D341Med (cell line): ENCODE results near the gene ZBTB34.

Source experiments
- DNase-seq: peaks from one replicate; pipeline ENCODE4 v3.0.0; 2012; ENCODE audit warnings: low spot score

ZBTB34 gene

DNA sequence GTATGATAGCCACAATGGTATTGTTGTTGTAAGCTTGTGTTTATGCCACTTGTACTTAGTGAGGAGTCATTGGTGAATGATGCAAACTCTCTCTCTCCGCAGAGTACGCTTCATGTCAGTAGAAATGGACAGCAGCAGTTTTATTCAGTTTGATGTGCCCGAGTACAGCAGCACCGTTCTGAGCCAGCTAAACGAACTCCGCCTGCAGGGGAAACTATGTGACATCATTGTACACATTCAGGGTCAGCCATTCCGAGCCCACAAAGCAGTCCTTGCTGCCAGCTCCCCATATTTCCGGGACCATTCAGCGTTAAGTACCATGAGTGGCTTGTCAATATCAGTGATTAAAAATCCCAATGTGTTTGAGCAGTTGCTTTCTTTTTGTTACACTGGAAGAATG lies 18.8 kb downstream of the ZBTB34 start:
- DNase-seq, result no peak

- DNase-seq, result no peak
These were observed 19.9 kb downstream of the ZBTB34 start for GRCh38 chr9:126880226-126880946.

DNA sequence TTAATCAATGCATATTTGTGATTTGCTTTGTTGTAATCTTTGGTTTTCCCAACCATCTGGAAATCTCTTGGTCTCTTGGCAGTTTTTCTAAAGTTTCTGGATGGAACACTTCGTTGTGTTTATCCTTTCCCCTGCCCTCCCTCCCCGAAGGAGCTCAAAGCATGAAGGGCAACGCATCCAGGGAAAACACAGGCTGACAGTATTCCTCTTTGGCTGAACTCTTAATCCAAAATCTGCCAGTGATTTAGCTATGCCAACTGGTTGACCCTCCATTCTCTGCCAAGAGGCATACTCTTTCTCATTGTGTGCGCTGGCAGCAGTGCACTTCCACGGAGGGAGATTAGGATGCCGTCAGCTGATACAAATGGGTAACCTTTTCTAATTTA lies 20.5 kb downstream of the ZBTB34 start:
- no peak for DNase-seq

GRCh38 chr9:126882746-126883145 lies 22.3 kb downstream of the ZBTB34 start:
- DNase-seq, result peak; percentile 68

GRCh38 chr9:126883636-126884035 lies 23.2 kb downstream of the ZBTB34 start:
- peak; percentile 79 for DNase-seq

- no peak for DNase-seq
These were observed 24.7 kb downstream of the ZBTB34 start for GRCh38 chr9:126885131-126885641.

DNA sequence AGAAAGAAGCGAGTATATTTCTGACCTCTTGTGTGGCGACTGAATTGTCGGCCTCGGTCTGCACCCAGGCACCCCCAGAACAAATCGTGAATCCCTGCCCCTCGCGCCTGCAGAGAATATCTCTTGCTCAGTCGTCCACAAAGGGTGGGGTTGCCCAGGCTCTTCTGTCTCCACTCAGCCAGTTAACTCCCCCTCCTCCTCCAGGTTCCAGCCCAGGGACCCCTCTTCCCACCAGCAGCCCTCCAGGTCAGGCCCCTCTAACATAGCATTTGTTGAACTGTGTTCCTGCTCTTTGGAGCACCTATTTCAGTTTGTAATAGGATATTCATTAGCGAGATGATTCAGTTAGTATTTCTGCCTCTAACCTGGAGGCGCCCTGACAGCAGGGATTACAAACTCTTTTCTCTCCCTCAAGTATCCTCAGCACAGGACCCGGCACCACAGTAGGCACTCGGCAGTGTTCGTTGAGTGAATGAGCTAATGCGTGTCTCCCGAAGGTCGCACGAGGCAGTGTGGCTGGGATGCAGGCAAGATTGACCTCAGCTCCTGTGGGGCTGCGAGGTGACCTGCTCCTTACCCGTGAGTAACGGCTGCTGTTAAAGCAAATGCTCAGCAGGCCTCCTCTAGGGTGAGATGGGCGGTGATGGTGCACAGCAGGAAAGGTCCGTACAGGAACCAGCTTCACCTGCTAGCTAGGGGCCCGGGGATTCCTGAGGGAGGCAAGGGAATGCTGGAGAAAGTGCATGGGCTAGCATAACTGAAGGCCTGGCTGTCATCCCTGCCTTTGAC lies 25.8 kb downstream of the ZBTB34 start:
- DNase-seq, result no peak

GRCh38 chr9:126886897-126887296 lies 26.5 kb downstream of the ZBTB34 start:
- no peak for DNase-seq

DNA sequence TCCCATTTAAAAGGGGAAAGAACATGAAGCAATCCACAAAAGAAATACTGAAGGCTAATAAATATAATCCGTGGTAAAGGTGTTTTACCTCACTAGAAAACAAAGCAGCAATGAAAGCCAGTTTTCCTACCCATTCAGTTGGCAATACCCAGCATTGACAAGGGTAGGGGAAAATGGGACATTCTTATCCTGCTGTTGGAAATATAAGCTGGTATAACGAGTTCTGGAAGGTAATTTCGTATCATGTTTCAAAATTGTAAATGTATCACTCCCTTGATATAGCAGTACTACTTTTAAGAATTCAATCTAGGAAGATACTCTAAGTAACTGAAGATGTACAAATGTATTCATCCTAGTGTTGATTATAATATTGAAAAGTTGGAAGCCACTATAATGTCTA lies 31.2 kb downstream of the ZBTB34 start:
- DNase-seq, result no peak

- DNase-seq, result no peak
These were observed 32.6 kb downstream of the ZBTB34 start for GRCh38 chr9:126893079-126893478.

- no peak for DNase-seq
These were observed 33.7 kb downstream of the ZBTB34 start for GRCh38 chr9:126894052-126894603.

GRCh38 chr9:126902210-126902609 lies 41.8 kb downstream of the ZBTB34 start:
- no peak for DNase-seq

DNA sequence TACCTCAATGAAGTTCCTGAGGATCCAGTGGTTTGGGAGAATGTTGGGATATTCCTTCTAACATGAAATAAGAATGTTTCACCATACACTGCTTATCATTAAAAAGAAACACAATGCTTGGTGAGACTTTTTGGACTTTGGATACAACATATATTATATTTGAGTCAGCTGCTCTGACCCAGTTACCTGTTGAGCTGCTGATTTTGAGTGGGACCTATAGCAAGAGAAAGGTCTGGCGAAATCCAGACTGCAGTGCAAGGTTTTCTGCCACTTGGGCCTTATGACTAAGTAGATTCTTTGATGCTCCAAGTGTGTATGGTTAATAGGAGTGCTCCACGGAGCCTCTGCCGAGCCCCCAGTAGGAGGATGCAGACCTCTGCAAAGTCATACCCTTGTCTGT lies 44.1 kb downstream of the ZBTB34 start:
- no peak for DNase-seq

DNA sequence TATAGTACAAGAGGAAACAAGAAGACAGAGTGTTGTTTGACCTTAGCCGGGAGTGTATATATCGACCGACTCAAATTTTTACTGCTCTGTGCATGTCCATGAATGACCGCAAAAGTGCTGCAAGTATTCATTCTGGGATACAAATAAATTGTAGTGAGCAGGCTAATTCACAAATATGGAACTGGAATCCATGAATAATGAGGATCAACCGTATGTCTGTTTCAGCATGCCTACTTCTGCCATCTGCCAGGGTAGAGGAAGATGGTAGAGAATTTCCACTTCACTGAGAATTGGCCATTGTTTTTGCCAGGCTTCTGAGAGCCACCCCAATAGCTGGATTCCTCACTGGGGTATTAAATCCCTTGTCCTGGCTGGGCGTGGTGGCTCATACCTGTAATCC lies 45.7 kb downstream of the ZBTB34 start:
- no peak for DNase-seq

- no peak for DNase-seq
These were observed 46.6 kb downstream of the ZBTB34 start for GRCh38 chr9:126907058-126907457.

DNA sequence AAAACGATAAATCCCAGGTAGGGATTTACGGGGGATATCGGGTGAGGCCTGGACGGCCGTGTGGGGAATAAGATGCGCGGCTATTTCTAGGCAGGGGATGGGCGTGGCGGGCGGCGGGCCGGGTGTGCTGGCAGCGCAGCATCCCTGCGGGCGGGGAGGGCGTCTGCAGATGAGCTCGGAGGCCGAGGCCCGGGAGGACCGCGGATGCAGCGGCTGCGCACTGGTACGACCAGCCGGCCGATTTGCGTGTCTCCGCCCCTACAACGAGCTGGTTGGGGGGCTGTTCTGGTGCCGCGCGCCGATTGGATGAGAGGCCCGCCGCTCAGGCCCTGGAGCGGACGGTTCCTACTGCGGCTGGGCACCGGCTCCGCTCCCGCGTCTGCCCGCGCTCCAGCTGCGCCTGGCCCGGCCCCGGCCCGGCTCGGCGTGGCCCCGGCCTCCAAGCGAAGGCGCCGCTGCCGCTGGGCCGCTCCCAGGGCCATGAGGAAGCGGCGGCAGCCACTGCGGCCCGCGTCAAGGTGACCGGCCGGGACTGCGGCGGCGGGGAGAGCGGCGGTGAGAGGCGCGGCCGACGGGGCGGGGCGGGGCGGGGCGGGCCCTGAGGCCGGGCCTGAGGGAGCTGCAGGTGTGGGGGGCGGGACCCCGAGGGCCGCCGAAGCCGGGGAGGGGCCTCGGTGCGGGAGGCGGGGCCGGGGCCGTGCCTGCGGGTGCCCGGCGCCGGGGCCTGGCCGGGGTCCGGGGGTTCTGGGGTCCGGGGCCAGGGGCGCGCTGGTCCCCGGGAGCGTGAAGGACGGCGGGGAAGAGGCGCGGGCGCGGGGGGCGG lies 54.2 kb downstream of the ZBTB34 start, which contains the start of gene RALGPS1:
RALGPS1 (plus strand) TSS at position 325 of the 823 bp plus-strand sequence. CDS start 47,508 bp downstream, outside the sequence.
- peak; percentile 99 for DNase-seq

GRCh38 chr9:126915281-126915816 lies 54.9 kb downstream of the ZBTB34 start:
- no peak for DNase-seq

GRCh38 chr9:126915846-126916543 lies 55.6 kb downstream of the ZBTB34 start:
- DNase-seq, result no peak

DNA sequence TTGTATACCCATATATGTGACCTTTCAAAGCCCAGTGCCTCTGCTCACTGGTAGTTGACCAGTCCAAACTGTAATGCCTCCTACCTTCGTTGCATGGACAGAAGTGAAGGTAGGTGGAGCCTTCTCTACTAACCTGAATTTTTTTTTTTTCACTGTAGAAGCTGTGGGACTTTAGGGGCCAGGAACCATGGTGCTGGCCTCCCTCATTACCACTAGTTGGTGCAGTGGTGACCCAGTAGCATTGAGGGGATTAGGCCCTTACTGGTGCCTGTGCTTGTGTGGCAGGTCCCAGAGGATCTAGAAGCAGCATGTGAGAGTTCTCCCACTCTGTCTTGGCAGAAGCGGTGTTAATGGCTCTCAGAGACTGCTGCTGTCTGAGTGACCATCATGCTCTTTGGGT lies 56.5 kb downstream of the ZBTB34 start:
- DNase-seq, result no peak

- no peak for DNase-seq
These were observed 58.8 kb downstream of the ZBTB34 start for GRCh38 chr9:126919193-126919592.

DNA sequence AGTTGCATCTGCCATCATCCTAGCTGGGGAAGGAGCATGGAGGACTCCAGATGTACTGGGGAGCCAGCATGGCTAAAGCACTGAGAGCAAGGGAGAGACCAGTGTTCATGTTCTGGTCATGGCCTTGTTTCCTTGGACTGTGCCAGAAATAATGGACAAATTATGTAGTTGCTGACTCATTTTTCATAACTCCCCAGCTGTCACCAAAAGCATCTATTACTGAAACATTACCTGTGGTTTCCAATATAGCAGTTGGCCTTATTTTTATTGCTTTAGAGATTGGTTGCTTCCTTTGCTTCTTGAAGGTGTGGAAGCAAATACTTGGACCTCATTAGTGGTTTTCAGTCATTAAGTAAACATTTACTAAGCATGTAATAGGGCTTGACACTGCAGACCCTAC lies 65.4 kb downstream of the ZBTB34 start:
- DNase-seq, result no peak
